SK-N-SH treated with all-trans-retinoic acid at 6 μM for 48 hours (cell line): ENCODE measurements around the gene SLC35E1.

Source experiments
- ATAC-seq: fragments of 200-7000 bp; cut with Tn5 transposase; 3 replicates; pipeline ENCODE4 v1.9.1; 2020; ENCODE audit warnings: mild to moderate bottlenecking, moderate library complexity
- ARNTL ChIP-seq: fragments of 450-650 bp; formaldehyde crosslinking; IDR thresholded peaks from 2 replicates; pipeline ENCODE4 v1.5.0; 2020; ENCODE audit warnings: low read depth, mild to moderate bottlenecking, moderate library complexity, borderline replicate concordance
- CSDC2 ChIP-seq: fragments of 250-450 bp; sonication (Bioruptor Pico); IDR thresholded peaks from 2 replicates; pipeline ENCODE4 v1.5.0; 2020; ENCODE audit warnings: mild to moderate bottlenecking, moderate library complexity
- GLIS3 ChIP-seq: fragments of 250-450 bp; sonication (Bioruptor Pico); IDR thresholded peaks from 2 replicates; pipeline ENCODE4 v1.5.0; 2020; ENCODE audit warnings: mild to moderate bottlenecking, moderate library complexity
- OSR1 ChIP-seq: fragments of 250-450 bp; sonication (Bioruptor Pico); IDR thresholded peaks from 2 replicates; pipeline ENCODE4 v1.8.0; 2022; ENCODE audit warnings: moderate library complexity, mild to moderate bottlenecking, inconsistent platforms
- RARB ChIP-seq: fragments of 250-450 bp; sonication (Bioruptor Pico); IDR thresholded peaks from 2 replicates; pipeline ENCODE4 v1.8.0; 2021; ENCODE audit warnings: mild to moderate bottlenecking, moderate library complexity
- SNAI2 ChIP-seq: fragments of 250-450 bp; sonication (Bioruptor Pico); IDR thresholded peaks from 2 replicates; pipeline ENCODE4 v1.5.0; 2020; ENCODE audit warnings: mild to moderate bottlenecking, moderate library complexity
- TCF4 ChIP-seq: fragments of 250-450 bp; sonication (Bioruptor Pico); IDR thresholded peaks from 2 replicates; pipeline ENCODE4 v1.8.0; 2021; ENCODE audit warnings: mild to moderate bottlenecking, moderate library complexity, borderline replicate concordance
- TOX ChIP-seq: fragments of 250-450 bp; sonication (Bioruptor Pico); IDR thresholded peaks from 2 replicates; pipeline ENCODE4 v1.8.0; 2021; ENCODE audit warnings: mild to moderate bottlenecking, moderate library complexity, borderline replicate concordance
- ZFP3 ChIP-seq: fragments of 250-450 bp; sonication (Bioruptor Pico); IDR thresholded peaks from 2 replicates; pipeline ENCODE4 v1.5.0; 2020; ENCODE audit warnings: mild to moderate bottlenecking, moderate library complexity
- ZNF565 ChIP-seq: fragments of 450-650 bp; formaldehyde crosslinking; conservative IDR thresholded peaks from 2 replicates; pipeline ENCODE4 v1.5.0; 2020; ENCODE audit warnings: low read depth, mild to moderate bottlenecking, moderate library complexity
- ZNF70 ChIP-seq: fragments of 450-650 bp; formaldehyde crosslinking; IDR thresholded peaks from 2 replicates; pipeline ENCODE4 v1.5.0; 2020; ENCODE audit warnings: mild to moderate bottlenecking, moderate library complexity
- ZNF8 ChIP-seq: fragments of 450-650 bp; formaldehyde crosslinking; IDR thresholded peaks from 2 replicates; pipeline ENCODE4 v1.5.0; 2020; ENCODE audit warnings: mild to moderate bottlenecking, moderate library complexity
- TF ChIP-seq, protein P1 (sequence below): fragments of 250-450 bp; sonication (Bioruptor Pico); IDR thresholded peaks from 2 replicates; pipeline ENCODE4 v1.5.1; 2020; ENCODE audit warnings: low read depth, mild to moderate bottlenecking, moderate library complexity
- TF ChIP-seq, protein P2 (sequence below): fragments of 250-450 bp; sonication (Bioruptor Pico); IDR thresholded peaks from 2 replicates; pipeline ENCODE4 v1.5.0; 2020; ENCODE audit warnings: mild to moderate bottlenecking, moderate library complexity
- TF ChIP-seq, protein P3 (sequence below): fragments of 250-450 bp; sonication (Bioruptor Pico); IDR thresholded peaks from 2 replicates; pipeline ENCODE4 v1.5.1; 2021; ENCODE audit warnings: mild to moderate bottlenecking, moderate library complexity
- TF ChIP-seq, protein P4 (sequence below): fragments of 250-450 bp; sonication (Bioruptor Pico); IDR thresholded peaks from 2 replicates; pipeline ENCODE4 v1.8.0; 2021; ENCODE audit warnings: low read depth, mild to moderate bottlenecking, moderate library complexity, borderline replicate concordance
- TF ChIP-seq, protein P5 (sequence below): fragments of 250-450 bp; sonication (Bioruptor Pico); IDR thresholded peaks from 2 replicates; pipeline ENCODE4 v1.8.0; 2020; ENCODE audit warnings: mild to moderate bottlenecking, moderate library complexity, borderline replicate concordance

SLC35E1 gene

DNA sequence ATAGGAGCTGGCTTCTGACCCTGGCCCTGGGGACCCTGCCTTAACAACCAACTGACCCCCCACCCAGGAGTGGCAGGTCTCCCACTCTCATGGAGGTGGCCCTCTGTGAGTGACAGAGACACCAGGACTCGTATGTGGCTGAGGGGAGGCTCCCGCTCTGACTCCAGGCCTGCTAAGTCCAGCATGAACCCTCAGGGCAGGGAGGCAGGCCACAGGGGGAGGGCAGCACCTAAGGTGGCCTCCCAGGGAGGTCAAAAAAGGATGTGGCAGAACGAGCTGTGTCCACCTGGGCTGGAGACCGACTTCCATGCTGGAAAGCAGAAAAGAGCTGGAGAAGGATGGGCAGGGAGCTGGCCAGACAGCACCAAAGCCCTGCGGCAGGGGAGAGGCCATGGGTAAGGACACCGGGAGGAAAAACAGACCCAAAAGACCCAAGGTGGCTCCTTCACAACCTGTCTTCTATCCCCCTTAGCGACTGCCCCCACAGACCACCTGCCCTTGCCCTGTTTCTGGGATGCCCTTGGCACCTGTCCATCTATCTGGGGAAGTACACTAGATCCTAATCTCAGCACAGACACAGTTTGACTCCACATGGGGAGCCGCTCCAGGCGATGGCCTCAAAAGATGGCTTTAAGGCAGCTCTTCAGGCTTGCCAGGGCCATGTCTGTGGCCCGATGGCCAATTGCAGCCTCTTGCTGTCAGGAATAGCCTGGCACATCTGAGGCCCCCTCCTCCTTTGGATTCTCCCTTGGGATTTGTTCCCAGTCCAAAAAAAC, 10.5 kb upstream of the SLC35E1 start:
- TF ChIP-seq SNAI2 (CRISPR knock-in tag): no peak
- ATAC-seq: no peak

DNA sequence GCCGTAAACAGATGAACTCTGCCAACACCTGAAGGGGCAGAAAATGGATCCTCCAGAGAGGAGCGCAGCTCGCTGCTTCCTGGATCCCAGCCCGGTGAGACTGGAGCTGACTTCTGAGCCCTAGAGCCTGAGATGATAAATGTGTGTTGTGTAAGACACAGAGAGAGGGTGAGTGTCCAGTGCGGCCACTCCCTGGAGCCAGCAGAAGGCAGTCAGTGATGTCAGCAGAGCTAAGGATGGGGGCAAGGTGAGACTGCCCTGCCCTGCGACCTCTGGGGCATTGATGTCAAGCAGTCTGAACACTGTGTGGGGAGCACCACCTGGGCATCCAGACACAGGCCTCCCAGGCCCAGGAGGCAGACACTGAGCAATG, 9.7 kb upstream of the SLC35E1 start:
- no peak for TF ChIP-seq GLIS3 (CRISPR knock-in tag)
- TF ChIP-seq, protein P1, sequence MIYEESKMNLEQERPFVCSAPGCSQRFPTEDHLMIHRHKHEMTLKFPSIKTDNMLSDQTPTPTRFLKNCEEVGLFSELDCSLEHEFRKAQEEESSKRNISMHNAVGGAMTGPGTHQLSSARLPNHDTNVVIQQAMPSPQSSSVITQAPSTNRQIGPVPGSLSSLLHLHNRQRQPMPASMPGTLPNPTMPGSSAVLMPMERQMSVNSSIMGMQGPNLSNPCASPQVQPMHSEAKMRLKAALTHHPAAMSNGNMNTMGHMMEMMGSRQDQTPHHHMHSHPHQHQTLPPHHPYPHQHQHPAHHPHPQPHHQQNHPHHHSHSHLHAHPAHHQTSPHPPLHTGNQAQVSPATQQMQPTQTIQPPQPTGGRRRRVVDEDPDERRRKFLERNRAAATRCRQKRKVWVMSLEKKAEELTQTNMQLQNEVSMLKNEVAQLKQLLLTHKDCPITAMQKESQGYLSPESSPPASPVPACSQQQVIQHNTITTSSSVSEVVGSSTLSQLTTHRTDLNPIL: no peak
- TF ChIP-seq, protein P2, sequence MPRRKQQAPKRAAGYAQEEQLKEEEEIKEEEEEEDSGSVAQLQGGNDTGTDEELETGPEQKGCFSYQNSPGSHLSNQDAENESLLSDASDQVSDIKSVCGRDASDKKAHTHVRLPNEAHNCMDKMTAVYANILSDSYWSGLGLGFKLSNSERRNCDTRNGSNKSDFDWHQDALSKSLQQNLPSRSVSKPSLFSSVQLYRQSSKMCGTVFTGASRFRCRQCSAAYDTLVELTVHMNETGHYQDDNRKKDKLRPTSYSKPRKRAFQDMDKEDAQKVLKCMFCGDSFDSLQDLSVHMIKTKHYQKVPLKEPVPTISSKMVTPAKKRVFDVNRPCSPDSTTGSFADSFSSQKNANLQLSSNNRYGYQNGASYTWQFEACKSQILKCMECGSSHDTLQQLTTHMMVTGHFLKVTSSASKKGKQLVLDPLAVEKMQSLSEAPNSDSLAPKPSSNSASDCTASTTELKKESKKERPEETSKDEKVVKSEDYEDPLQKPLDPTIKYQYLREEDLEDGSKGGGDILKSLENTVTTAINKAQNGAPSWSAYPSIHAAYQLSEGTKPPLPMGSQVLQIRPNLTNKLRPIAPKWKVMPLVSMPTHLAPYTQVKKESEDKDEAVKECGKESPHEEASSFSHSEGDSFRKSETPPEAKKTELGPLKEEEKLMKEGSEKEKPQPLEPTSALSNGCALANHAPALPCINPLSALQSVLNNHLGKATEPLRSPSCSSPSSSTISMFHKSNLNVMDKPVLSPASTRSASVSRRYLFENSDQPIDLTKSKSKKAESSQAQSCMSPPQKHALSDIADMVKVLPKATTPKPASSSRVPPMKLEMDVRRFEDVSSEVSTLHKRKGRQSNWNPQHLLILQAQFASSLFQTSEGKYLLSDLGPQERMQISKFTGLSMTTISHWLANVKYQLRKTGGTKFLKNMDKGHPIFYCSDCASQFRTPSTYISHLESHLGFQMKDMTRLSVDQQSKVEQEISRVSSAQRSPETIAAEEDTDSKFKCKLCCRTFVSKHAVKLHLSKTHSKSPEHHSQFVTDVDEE (CRISPR knock-in tag): no peak
- TF ChIP-seq OSR1 (CRISPR knock-in tag): no peak
- TF ChIP-seq ZNF70: no peak
- no peak for TF ChIP-seq TOX
- TF ChIP-seq ZFP3 (CRISPR knock-in tag): no peak
- no peak for ATAC-seq

DNA sequence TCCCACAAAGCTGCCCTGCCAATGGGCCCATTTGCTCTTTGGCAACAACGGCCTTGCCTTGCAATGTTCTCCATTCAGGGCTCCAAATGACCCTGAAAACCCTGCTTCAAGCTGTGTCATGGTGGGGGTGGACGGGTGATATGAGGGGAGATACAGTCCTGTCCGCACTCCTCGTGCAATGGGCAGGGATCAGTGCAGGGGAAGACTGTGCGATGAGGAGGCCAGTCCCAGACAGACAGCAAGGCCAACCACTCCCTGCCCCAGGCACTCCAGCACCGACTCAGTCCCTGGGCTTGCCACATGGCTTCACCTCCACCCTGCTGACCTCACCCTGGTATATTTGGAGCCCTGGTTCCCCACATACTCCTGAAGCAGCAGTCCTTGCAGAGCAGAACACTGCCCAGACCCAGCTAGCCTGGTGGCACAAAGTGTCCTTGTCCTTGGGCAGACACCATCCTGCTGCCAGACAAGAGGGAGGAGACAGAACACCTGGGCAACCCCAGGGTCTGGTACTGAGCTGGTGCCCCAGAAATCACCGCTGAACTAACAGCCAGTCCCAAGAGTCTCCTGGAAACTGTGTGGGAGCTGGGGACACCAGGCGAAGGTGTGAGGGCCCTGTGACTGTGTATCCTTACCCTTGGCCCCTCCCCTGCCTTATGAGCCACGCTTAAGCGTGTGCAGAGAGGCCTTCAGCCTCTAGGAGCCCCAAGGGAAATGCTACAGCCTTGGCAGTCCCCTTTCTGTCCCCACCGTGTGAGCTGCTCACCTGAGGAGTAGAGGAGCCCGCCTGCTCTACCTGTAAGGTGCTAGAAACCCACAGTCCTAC, 9.1 kb upstream of the SLC35E1 start:
- TF ChIP-seq SNAI2 (CRISPR knock-in tag) (no peak), OSR1 (CRISPR knock-in tag) (no peak), ZNF565 (CRISPR knock-in tag) (no peak), ARNTL (CRISPR knock-in tag) (no peak), TCF4 (no peak), GLIS3 (CRISPR knock-in tag) (no peak), CSDC2 (CRISPR knock-in tag) (no peak), RARB (no peak), ZFP3 (CRISPR knock-in tag) (no peak), ZNF8 (CRISPR knock-in tag) (no peak), TOX (no peak)
- TF ChIP-seq, protein P3, sequence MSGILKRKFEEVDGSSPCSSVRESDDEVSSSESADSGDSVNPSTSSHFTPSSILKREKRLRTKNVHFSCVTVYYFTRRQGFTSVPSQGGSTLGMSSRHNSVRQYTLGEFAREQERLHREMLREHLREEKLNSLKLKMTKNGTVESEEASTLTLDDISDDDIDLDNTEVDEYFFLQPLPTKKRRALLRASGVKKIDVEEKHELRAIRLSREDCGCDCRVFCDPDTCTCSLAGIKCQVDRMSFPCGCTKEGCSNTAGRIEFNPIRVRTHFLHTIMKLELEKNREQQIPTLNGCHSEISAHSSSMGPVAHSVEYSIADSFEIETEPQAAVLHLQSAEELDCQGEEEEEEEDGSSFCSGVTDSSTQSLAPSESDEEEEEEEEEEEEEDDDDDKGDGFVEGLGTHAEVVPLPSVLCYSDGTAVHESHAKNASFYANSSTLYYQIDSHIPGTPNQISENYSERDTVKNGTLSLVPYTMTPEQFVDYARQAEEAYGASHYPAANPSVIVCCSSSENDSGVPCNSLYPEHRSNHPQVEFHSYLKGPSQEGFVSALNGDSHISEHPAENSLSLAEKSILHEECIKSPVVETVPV: no peak
- TF ChIP-seq, protein P4, sequence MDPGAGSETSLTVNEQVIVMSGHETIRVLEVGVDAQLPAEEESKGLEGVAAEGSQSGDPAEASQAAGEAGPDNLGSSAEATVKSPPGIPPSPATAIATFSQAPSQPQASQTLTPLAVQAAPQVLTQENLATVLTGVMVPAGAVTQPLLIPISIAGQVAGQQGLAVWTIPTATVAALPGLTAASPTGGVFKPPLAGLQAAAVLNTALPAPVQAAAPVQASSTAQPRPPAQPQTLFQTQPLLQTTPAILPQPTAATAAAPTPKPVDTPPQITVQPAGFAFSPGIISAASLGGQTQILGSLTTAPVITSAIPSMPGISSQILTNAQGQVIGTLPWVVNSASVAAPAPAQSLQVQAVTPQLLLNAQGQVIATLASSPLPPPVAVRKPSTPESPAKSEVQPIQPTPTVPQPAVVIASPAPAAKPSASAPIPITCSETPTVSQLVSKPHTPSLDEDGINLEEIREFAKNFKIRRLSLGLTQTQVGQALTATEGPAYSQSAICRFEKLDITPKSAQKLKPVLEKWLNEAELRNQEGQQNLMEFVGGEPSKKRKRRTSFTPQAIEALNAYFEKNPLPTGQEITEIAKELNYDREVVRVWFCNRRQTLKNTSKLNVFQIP (CRISPR knock-in tag): no peak
- TF ChIP-seq, protein P1: no peak
- TF ChIP-seq, protein P2 (CRISPR knock-in tag): no peak
- TF ChIP-seq, protein P5, sequence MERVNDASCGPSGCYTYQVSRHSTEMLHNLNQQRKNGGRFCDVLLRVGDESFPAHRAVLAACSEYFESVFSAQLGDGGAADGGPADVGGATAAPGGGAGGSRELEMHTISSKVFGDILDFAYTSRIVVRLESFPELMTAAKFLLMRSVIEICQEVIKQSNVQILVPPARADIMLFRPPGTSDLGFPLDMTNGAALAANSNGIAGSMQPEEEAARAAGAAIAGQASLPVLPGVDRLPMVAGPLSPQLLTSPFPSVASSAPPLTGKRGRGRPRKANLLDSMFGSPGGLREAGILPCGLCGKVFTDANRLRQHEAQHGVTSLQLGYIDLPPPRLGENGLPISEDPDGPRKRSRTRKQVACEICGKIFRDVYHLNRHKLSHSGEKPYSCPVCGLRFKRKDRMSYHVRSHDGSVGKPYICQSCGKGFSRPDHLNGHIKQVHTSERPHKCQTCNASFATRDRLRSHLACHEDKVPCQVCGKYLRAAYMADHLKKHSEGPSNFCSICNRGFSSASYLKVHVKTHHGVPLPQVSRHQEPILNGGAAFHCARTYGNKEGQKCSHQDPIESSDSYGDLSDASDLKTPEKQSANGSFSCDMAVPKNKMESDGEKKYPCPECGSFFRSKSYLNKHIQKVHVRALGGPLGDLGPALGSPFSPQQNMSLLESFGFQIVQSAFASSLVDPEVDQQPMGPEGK (CRISPR knock-in tag): no peak
- ATAC-seq: no peak
